Cardiac fibroblast (primary cell): Measurements from ENCODE around the gene COX6A2.
"Not testable (repeated sequence)": the region's sequence is repeated elsewhere in the genome, so short reads cannot be mapped to it uniquely, and the experiment has no call there.

Experiments
- DNase-seq, 2 donors: peaks; one replicate each; pipeline versions ENCODE4 v3.0.0 to v3.0.0-alpha.2; 2010; ENCODE audit warnings: low read depth in 2 of 2
- H3K4me3 ChIP-seq, 2 donors: replicated peaks in 1 of 2; 1 replicate in 1 of 2; 2 replicates in 1 of 2; pipeline ENCODE4 v1.5.1; 2011; ENCODE audit warnings: low read depth in 2 of 2, low read length in 2 of 2, mild to moderate bottlenecking in 2 of 2, moderate library complexity in 1 of 2
- TF ChIP-seq, protein P1 (sequence below): IDR thresholded peaks from one replicate; pipeline ENCODE4 v1.5.1; 2011; ENCODE audit warnings: low read depth, mild to moderate bottlenecking, low read length, inconsistent platforms

The COX6A2 gene

DNA sequence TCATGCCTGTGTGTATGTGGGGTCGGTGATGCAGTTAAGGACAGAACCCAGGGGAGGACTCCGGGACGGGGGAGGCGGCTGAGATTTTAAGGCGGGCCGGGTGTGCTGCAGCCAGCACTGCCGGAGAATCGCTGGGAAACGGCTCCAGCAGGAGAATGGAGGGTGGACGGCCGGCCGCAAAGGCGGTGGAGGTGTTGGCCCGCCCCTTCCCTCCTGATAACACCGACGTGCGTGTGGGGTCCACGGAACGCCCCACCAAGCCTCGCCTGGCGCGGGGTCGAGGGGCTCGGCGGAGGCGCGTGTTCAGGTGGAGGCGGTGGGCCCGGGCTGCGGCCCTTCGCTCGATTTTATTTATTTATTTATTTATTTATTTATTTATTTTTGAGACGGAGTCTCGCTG lies 13.8 kb upstream of the COX6A2 start:
- no peak for DNase-seq
- H3K4me3 ChIP-seq, result peak overlapping the region; percentile 70 to 75

DNA sequence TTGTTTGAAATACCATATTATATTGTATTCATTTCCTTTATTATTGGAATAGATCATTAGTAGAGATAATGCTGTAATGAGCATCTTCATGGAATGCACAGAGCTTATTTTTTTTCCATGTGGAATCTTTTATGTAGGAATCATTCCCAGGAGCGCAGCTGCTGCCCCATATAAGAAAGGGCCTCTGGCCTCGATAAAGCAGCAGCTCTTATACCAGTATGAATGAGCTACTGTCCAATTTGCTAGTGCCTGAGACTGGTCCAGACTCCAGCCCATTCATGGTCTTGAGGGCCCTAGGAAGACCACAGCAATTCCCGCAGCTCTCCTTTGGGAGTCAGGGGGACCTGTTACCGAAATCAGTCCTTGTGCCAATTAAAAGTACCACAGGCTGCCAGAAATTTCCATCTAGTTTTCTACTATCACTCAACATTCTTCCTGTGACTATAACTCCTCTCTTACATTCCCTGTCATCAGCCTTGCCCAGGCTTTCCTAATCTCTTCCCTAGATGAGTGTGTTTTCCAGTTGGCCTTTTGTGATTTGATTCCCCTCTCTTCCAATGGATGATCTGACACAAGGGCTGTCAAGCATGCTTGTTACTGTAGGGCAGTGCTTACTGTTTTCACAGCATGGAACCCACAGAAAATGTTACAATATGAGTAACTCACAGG lies 12.5 kb upstream of the COX6A2 start:
- no peak for DNase-seq
- TF ChIP-seq, protein P1, sequence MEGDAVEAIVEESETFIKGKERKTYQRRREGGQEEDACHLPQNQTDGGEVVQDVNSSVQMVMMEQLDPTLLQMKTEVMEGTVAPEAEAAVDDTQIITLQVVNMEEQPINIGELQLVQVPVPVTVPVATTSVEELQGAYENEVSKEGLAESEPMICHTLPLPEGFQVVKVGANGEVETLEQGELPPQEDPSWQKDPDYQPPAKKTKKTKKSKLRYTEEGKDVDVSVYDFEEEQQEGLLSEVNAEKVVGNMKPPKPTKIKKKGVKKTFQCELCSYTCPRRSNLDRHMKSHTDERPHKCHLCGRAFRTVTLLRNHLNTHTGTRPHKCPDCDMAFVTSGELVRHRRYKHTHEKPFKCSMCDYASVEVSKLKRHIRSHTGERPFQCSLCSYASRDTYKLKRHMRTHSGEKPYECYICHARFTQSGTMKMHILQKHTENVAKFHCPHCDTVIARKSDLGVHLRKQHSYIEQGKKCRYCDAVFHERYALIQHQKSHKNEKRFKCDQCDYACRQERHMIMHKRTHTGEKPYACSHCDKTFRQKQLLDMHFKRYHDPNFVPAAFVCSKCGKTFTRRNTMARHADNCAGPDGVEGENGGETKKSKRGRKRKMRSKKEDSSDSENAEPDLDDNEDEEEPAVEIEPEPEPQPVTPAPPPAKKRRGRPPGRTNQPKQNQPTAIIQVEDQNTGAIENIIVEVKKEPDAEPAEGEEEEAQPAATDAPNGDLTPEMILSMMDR, result no peak
- H3K4me3 ChIP-seq, result no peak overlapping the region

More for the DNA sequence above, 13.8 kb upstream of the COX6A2 start:
- TF ChIP-seq, protein P1, result no peak

DNA sequence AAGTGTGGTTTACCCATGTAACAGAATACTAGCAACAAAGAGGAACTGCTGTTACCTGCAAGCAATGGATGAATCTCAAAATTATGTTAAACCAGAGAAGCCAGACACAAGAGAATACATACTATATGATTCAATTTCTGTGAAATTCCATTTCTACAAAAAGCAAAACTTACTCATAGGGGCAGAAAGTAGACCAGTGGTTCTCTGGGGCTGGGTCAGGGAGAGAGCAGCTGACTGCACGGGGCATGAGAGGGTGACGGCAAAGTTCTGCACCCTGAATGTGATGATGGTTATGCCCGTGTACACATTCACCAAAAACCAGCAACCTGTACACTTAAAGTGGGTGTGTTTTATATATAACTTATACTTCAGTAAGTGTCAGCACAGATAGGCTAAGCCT lies 11.4 kb upstream of the COX6A2 start:
- H3K4me3 ChIP-seq, result no peak overlapping the region
- TF ChIP-seq, protein P1, result no peak
- no peak for DNase-seq

DNA sequence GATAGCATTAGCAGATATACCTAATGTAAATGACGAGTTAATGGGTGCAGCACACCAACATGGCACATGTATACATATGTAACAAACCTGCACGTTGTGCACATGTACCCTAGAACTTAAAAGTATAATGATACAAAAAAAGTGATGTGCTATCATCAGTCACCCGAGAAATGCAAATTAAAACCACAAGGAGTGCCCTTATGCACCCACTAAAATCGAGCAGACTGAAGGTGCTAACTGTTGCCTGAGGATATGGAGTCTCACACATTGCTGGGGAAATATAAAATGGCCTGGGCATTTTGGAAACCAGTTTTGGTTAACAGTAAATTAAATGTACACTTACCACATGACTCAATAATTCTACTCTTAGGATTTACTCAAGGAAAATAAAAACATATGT lies 10.9 kb upstream of the COX6A2 start:
- DNase-seq, H3K4me3 ChIP-seq: not testable (repeated sequence)

DNA sequence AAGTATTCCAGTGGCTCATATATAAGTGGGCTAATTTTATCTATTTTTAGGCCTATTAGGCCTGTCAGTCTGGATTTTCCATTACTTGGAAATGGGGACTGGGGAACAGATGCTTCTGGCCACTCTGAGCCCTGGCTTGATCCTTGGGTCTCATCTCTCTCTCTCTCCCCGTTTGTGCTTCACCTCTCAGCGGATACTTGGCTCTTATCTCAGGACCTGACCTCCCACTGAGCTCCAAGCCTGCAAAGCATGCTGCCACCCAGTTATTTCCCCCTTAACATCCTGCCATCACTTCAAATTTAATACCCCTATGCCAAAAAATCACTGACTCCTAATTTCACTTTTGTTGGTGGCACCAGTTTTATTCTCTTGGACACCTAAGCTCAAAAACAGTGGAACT lies 10.3 kb upstream of the COX6A2 start:
- TF ChIP-seq, protein P1, result no peak
- no peak overlapping the region for H3K4me3 ChIP-seq
- DNase-seq, result no peak

DNA sequence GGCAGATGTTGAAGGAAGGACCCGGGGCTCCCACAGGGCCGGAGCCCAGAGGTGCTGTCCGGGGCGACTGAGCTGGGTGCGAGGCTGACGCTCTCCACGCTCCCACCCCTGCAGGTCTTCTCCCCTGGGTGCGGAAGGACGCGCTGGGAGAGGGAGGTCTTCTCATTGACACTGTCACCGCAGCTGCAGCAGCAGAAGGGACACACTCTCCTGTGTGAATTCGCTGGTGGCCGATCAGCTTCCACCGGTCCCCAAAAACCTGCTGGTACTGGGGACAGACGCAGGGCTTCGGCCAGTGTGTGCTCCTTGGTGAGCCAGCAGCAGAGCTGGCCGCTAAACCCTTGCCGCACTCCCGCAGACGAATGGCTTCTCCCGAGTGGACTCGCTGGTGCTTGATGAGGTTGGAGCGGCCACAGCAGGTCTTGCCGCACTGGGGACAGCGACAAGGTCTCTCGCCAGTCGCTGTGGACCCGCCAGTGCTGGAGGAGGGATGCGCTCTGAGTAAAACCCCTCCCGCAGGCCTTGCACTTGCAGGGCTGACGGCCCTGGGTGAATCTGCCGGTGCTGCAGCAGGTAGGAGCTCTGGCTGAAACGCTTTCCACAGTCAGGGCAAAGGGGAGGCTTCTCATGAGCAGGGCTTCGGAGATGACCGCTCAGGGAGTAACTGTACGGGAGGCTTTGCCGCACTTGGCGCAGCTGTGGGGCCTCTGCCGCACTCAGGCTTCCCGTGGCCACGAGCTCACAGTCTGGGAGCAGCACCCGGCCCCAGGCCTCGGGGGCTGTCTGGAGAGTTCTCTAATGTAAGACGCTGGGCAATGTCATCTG lies 8.3 kb upstream of the COX6A2 start:
- TF ChIP-seq, protein P1, result no peak
- no peak for DNase-seq
- H3K4me3 ChIP-seq, result no peak overlapping the region
